Measurements from ENCODE around the gene PDE4B.
"Not testable (repeated sequence)": the region's sequence is repeated elsewhere in the genome, so short reads cannot be mapped to it uniquely, and the experiment has no call there.

PDE4B gene

DNA sequence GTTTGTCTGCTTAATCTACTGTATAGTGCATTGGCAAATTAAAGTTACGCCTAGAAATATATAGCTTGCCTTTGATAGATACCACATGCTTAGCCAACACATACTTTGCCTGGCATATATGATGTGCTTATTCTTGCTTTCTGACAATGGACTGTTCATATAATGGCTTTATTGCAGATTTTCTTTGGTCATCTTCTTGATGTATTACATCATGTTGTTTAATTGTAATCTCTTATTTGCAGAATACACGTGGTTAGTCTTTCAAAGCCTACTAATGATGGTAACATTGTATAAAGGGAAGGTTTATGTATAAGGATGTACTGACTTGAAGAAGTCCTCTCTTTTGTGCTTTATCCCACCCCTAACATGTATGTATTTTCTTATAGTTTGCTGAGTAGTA lies 201.5 kb downstream of the PDE4B start:
- DNase-seq (ENCODE audit: low spot score), result no peak

DNA sequence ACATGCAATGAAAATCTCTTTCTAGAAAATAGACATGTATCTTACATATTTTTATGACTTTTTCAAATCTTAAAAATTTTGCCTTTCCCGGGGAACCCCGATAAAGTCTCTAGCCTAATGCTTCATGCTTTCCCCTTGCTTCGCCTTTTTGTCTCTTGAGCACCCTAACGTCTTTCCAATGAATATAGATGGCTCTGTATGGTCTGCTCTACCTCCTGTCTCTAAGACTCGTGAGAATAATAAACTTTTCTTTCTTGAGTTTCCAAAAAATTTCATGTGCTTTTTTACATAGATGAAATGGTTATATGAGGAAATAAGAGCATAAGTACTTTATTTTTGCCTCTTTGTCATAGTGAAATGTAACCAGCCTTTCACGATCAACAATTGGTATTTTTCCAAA lies 202.6 kb downstream of the PDE4B start:
- no peak for DNase-seq (ENCODE audit: low spot score)

DNA sequence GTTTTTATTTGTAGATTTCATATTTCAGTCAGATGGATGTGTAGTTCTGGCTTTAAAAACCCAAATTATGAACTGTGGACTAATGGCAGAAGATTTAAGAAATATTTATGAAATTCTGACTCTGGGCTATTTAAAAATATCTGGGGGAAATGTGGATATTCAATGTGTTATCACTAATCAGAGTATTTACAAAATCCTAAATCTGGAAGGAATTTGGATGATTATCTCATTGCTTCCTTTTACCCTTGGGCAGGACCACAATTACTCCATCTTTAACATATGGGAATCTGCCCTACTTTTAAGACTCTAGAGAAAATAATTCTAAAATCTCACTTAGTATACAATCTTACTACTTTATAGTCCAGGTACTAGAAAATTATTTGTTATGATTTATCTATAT lies 203.2 kb downstream of the PDE4B start:
- no peak for DNase-seq (ENCODE audit: low spot score)

DNA sequence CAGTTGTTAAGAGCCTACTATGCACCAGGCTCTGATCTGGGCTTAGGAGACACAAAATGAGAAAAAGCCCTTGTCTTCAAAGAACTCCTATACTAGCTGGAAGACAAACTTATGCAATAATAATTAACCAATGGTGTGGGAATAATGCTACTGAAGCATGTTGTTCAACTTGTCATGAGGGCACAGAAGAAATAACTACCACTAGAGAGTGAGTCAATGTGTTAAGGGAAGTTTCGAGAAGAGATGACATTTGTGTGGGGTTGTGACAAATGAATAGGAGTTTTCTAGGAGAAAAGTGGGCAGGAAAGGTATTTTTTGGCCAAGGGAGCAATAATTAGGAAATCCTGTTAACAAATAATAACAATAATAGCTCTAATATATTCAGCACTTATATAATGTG lies 205.0 kb downstream of the PDE4B start:
- DNase-seq (ENCODE audit: low spot score), result no peak

DNA sequence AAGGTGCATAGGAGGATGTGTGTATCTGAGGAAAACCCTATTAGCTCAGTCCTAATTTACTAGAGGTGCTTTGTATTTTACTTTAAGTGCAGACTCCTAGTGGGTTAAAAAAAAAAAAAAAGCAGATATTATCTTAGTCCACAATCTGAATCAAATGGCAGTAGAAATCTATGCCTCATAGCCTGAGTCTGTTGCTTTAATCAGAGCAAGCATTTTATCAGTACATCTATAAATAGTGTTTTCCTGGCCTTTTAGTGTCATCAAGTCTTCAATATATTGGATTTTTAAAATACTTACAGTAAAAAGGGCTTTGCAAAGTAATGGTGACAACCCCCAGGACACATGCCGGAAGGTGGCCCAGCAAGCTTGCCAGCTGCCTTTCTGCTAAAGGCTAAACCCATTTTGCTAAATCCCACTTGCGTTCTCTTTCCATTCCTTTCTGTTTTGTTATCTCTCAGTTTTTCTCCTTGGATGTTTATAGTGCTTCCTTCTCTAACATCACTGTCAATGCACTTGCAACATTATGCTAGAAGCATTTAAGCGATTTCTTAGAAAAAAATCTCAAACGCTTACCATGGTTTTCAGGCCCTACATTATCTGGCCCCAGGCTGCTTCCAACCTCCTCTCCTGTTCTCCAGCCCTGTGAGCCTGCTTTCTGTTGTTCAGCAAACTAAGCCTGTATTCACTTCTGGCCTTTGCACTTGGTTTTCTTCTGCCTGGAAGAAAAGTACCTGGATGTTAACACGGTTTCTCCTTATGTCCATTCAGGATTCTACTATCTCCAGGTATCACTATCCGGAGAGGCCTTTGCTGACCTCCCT lies 206.3 kb downstream of the PDE4B start:
- DNase-seq (ENCODE audit: low spot score), result no peak

DNA sequence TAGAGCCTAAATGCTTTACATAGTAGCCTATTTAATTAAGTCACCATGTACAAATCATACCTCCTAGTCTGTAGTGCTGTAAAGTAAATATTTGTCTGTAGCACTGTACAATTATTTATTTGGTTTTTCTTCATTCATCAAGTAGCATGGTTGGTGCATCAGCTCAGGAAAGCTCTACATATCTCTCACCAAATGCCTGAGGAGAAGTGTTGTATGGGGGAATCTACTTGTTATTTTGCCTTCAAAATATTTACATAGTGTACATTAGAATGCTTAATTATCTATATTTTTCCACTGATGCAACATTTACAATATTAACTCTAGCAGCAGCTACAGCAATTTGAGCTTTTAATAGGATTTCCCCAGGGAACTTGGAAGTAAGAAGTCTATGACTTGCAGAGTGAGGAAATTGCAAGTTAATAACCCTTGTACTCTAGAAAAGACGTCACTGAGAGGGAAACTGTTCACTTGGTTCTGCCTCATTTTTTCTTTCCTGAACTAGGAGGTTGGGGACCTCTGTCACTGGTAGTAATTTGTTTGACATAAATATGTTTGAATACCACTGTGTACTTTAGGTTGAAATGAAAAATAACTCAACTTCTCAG lies 207.4 kb downstream of the PDE4B start:
- no peak for DNase-seq (ENCODE audit: low spot score)

DNA sequence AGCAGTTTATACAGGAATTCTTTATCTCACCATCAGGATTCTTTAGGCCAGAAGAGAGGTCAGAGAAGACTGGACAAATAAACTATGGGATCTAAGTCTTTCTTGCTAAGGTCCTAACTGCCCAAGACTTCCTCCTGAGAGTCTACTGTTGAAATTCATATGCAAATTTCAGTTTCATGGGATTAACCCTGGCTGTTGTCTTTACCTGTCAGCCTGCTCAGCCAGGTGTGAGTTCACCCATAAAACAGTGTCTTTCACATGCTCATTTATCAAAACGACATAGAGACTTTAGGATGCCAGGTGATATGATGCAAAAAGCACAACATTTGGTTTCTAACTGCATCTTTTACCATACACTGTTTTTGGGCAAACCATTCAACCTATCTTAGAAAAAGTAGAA lies 211.0 kb downstream of the PDE4B start:
- no peak for DNase-seq (ENCODE audit: low spot score)

DNA sequence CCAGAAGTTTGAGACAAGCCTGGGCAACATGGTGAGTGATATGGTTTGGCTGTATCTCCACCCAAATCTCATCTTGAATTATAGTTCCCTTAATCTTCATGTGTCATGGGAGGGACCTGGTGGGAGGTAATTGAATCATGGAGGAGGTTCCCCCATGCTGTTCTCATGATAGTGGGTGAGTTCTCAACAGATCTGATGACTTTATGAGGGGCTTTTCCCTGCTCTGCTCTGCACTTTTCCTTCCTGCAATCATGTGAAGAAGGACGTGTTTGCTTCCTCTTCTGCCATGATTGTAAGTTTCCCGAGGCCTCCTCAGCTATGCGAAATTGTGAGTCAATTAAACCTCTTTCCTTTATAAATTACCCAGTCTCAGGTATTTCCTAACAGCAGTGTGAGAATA lies 213.8 kb downstream of the PDE4B start:
- DNase-seq (ENCODE audit: low spot score), result not testable (repeated sequence)

DNA sequence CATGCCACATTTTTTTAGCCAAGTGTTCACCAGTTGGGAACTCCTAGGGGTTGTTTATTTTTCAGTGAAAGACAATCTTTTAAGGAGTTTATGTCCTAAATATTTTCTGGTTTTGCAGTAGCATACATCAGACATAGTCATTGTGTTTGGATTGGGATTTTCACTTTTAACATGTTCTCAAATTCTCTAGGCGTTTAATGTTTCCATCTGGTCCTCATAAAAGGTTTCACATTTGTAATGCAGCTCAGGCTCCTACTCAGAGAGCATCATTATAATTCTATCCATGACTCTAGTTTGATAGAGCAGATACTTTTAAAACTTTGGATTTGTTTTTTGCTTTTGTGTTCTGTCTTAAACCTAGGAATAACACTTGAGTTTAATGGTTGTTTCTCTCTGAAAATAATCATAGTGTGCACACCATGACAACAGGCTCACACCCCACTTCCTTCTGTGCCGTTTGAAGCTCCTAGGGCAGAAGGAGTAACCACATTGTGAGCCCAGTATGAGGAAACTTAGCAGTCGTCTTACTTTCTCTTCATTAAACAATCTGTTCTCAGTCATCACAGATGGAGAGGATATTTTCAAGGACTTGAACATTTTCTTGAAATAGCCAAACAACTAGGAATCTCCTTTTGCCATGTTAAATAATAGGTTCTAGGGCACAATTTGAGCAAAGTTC lies 219.6 kb downstream of the PDE4B start:
- no peak for DNase-seq (ENCODE audit: low spot score)

DNA sequence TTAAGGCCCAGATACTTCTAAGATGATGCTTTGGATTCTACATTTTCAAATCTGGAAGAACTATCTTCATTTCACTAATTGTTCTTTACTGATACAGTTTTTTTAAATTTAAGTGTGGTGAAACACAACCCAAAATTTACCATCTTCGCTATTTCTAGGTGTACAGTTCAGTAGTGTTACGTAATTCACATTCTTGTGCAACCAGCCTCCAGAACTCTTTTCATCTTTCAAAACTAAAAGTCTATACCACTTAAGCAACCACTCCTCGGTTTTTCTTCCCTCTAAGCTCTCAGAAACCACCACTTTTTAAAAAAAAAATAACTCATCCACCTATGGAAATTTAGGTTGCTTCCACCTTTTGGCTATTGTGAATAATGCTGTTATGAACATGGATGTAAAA lies 220.7 kb downstream of the PDE4B start:
- no peak for DNase-seq (ENCODE audit: low spot score)

DNA sequence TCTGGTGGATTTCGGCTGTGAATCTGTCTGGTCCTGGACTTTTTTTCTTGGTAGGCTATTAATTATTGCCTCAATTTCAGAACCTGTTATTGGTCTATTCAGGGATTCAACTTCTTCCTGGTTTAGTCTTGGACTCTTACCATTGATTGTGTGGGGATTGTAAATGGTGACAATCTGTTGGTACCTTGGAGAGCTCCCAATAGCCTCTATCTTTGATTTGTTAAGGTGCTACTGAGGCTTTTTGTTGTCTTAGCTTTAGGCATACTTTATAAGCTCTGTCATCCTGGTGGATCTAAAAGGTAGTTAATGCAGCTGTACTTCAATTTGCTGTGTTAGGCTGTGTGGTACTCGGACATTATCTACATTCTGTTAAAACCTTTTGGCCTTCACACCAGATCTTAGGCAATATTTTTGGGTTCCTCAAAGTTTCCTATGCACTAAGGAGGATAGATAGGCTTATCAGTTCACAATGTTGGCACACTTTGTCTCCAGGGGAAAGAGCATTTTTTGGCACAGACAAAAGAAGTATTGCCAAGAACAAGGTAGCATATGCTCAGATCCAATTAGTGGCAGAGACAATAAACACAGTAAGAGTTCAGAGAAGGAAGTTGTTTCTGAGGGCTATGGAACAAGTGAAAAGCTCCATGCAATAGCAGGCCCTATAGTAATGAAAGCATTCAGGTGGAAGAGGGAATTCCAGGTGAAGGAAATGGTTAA lies 230.4 kb downstream of the PDE4B start:
- no peak for DNase-seq (ENCODE audit: low spot score)

DNA sequence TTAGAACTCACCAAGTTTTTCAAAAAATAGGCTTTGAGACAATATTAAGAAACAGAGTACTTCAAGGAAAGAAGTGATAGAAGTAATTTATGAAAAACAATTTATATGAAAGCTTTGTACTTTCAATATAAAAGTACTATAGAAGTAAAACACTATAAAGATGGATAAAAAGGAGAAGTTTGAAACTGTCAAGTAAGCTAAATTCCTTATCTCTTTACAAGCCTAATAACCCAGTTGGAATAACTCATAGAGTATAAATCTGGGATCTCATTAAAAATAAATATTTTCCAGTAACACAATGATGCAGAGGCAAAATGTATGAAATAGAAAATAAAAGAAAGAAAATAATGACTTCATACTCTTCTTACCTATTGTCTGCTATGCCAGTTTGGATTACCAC lies 232.5 kb downstream of the PDE4B start:
- no peak for DNase-seq (ENCODE audit: low spot score)

DNA sequence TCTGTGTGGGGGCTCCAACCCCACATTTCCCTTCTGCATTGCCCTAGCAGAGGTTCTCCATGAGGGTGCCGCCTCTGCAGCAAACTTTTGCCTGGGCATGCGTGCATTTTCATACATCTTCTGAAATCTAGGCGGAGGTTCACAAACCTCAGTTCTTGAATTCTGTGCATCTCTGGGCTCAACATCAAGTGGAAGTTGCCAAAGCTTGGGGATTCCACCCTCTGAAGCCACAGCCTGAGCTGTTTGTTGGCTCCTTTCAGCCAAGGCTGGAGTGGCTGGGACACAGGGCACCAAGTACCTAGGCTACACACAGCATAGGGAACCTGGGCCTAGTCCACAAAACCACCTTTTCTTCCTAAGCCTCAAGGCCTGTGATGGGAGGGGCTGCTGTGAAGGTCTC lies 235.3 kb downstream of the PDE4B start:
- no peak for DNase-seq (ENCODE audit: low spot score)

DNA sequence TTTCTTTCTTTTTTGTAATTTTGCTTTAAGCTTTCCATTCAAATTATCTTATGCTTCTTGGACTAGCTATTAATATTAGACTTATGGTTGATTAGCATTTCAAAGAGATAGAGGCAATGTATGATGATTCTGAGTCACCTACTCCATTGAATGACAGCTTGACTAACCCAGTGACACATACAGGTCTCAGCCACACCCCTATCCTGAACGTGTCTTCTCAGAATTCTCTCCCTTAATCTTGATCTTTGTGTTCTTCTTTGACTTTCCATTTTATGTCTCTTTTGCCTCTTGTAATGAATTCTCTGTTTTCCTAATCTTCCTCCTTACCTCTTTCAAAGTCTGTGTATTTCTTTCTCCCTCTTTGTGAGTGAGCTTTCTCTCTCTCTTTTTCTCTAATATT lies 241.1 kb downstream of the PDE4B start:
- no peak for DNase-seq (ENCODE audit: low spot score)

DNA sequence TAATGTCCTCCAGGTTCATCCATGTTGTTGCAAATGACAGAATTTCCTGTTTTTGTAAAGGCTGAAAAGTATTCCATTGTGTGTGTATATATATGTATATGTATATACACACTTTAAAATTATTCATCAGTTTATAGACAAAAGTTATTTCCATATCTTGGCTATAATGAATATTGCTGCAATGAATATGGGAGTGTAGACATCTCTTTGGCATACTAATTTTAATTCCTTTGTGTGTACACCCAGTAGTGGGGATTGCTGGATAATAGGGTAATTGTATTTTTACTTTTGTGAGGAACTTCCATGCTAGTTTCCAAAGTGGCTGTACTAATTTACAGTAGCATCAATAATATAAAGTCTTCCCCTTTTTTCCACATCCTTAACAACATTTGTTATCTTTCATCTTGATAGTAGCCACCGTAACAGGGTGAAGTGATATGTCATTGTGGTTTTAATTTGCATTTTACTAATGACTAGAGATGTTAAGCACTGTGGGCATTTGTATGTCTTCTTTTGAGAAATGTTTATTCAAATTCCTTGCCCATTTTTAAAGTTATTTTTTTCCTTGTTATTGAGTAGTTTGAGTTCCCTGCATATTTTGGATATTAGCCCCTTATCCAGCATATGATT lies 243.0 kb downstream of the PDE4B start:
- no peak for DNase-seq (ENCODE audit: low spot score)

DNA sequence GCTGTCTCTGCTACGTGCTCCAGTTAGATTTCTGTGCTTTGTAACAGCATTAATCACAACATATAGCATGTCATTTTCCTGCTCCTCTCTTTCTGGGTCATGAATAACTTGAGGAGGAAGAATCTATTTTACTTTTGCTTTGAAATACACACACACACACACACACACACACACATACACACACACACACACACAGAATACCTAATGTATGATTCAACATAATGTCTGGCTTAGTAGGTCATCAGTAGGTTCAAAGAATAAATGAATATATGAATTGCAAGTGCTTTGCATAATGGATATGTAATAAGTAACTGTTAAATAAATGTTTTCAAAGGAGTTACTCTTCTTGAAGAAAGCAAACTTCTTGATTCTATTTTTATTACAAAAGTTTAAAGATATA lies 249.0 kb downstream of the PDE4B start:
- no peak for DNase-seq (ENCODE audit: low spot score)

DNA sequence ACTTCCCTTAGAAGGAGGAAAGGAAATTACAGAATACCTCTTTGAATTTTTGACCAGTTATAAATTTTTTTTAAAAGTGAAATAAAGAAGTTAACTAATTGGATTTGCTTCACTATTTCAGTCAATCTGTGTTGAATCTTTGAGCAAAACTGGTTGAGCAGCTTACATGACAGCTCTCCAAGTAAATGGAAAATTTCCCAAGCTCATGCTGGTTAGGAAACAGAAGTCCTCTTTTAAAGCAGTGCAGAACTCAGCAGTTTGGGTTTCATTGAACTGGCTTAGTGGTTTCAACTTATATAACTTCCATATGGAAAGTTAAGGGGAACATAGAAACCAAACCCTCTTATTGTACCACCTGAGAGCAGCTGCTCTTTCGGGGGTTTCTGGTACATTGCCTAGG lies 250.5 kb downstream of the PDE4B start:
- DNase-seq (ENCODE audit: low spot score), result no peak

DNA sequence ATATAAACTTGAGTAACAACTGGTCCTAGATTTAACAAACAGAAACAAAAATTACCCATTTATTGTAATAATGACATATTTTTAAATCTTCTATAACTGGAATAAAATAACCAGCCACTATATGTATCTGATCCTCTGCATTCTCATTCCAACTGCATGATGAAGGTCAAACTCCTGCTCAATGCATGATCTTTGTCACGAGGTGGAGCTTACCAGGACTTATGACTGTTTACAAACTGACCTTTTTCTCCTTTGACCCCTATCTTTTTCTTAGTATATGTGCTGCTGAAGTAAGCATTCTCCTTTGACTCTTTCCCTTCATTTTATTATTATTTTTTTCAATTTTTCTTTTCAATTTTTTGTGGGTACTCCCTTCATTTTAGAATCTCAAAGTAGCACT lies 252.2 kb downstream of the PDE4B start:
- DNase-seq (ENCODE audit: low spot score), result no peak

DNA sequence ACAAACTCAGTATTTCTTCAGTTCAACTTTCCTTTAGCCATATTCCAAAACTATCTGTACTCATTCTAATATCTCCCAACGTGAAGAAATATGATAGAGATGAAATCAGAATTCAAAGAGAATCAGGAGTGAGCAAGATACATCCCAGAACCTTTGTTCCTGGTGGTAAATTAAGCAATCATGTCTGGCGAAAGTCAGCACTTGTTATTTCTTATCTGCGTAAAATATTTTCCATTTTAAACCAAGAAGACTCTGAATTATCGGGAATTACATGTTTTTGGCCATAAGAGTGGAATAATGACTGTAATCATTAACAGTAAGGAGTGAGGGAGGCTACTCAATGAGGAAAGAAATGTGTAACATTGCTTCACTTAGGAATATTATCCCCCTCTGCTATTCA lies 253.7 kb downstream of the PDE4B start:
- DNase-seq (ENCODE audit: low spot score), result no peak

DNA sequence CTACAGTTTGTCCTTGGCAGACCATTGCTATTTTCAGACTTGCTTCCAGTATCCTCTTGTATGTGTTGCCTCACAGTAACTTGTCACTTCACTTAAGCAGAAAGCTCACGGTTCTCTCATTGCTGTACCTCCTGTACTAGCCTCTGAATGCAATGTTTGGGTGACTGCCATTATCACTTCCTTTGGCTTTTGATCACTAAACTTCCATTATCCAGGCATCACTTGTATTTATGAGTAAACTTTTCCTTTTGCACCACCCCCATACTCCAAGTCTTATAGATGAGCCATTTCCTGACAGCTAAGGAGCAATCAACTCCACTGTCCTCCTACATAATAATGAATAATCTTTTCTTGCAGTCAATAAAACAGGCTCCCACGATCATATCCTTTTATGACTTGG lies 255.3 kb downstream of the PDE4B start:
- no peak for DNase-seq (ENCODE audit: low spot score)

DNA sequence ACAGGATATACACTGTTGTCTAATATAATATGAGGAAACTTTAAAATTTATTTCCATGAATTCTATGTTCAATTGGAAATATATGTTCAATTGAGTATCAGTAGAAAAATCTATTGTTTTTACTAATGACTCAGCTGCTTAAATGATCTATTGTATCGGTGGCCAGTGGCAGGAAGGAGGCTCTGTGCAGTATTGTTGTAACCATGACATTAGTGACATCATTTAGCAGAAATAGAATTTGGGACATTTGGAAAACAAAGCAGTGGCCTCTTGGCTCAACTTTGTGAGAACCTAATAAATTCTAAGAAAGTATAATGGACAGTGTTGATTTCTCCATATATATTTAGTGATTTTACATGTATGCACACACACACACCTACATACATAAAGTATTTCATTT lies 257.4 kb downstream of the PDE4B start:
- DNase-seq (ENCODE audit: low spot score), result no peak

DNA sequence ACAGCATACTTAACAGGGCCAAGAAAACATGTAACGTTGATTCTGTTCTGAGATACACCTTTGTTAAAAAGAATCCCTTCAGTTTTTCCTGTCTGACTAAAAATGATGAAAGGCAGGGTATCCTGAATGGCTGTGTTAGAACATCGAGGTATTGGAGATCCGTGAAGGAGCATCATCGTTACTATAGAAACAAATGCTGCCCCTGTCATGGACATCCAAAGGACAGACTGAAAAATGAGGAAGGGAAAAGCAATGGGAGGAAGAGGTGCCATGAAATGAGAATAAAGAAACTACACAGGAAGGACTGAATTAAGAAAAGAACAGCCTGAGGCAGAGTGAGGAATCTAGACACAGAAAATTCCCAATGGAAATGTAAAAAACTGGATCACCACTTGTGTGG lies 257.9 kb downstream of the PDE4B start:
- DNase-seq (ENCODE audit: low spot score), result no peak
